Measurements from ENCODE around the gene COL27A1.
"Not testable (repeated sequence)": the region's sequence is repeated elsewhere in the genome, so short reads cannot be mapped to it uniquely, and the experiment has no call there.

The COL27A1 gene

GRCh38 chr9:114314256-114314867 is 159.0 kb downstream of the COL27A1 start:
- in situ Hi-C loops (cut with MboI; ENCODE audit: low sequenced_read_pairs) = no loop called here

GRCh38 chr9:114314881-114315722 is 159.8 kb downstream of the COL27A1 start:
- in situ Hi-C loops (cut with MboI; ENCODE audit: low sequenced_read_pairs) = no loop called here

GRCh38 chr9:114315723-114316363 is 160.5 kb downstream of the COL27A1 start:
- in situ Hi-C loops (cut with MboI; ENCODE audit: low sequenced_read_pairs) = no loop called here

- in situ Hi-C loops (cut with MboI; ENCODE audit: low sequenced_read_pairs) = no loop called here
Observed at GRCh38 chr9:114316605-114317230, 161.4 kb downstream of the COL27A1 start.

- in situ Hi-C loops (cut with MboI; ENCODE audit: low sequenced_read_pairs) = no loop called here
Observed at GRCh38 chr9:114317665-114318357, 162.5 kb downstream of the COL27A1 start.

- in situ Hi-C loops (cut with MboI; ENCODE audit: low sequenced_read_pairs) = no loop called here
Observed at GRCh38 chr9:114318416-114318815, 163.1 kb downstream of the COL27A1 start.

GRCh38 chr9:114319147-114319546 is 163.8 kb downstream of the COL27A1 start:
- in situ Hi-C loops (cut with MboI; ENCODE audit: low sequenced_read_pairs) = no loop called here

GRCh38 chr9:114320710-114321109 is 165.4 kb downstream of the COL27A1 start:
- in situ Hi-C loops (cut with MboI; ENCODE audit: low sequenced_read_pairs) = not testable (repeated sequence)

- in situ Hi-C loops (cut with MboI; ENCODE audit: low sequenced_read_pairs) = no loop called here
Observed at GRCh38 chr9:114321759-114322158, 166.4 kb downstream of the COL27A1 start.

- in situ Hi-C loops (cut with MboI; ENCODE audit: low sequenced_read_pairs) = not testable (repeated sequence)
Observed at GRCh38 chr9:114322160-114322818, 167.0 kb downstream of the COL27A1 start.

GRCh38 chr9:114322831-114323531 is 167.6 kb downstream of the COL27A1 start, which contains the start of gene ORM1:
Gene ORM1 (plus strand): TSS chr9:114323098. CDS start chr9:114323134, 36 bp downstream.
- in situ Hi-C loops (cut with MboI; ENCODE audit: low sequenced_read_pairs) = not testable (repeated sequence)

- in situ Hi-C loops (cut with MboI; ENCODE audit: low sequenced_read_pairs) = not testable (repeated sequence)
Observed at GRCh38 chr9:114323849-114324248, 168.5 kb downstream of the COL27A1 start.

- in situ Hi-C loops (cut with MboI; ENCODE audit: low sequenced_read_pairs) = no loop called here
Observed at GRCh38 chr9:114324492-114324891, 169.2 kb downstream of the COL27A1 start.

GRCh38 chr9:114324965-114325364 is 169.6 kb downstream of the COL27A1 start:
- in situ Hi-C loops (cut with MboI; ENCODE audit: low sequenced_read_pairs) = not testable (repeated sequence)

- in situ Hi-C loops (cut with MboI; ENCODE audit: low sequenced_read_pairs) = not testable (repeated sequence)
Observed at GRCh38 chr9:114325684-114326254, 170.4 kb downstream of the COL27A1 start.

- in situ Hi-C loops (cut with MboI; ENCODE audit: low sequenced_read_pairs) = no loop called here
Observed at GRCh38 chr9:114327749-114328148, 172.4 kb downstream of the COL27A1 start.

GRCh38 chr9:114328357-114328820 is 173.1 kb downstream of the COL27A1 start:
- in situ Hi-C loops (cut with MboI; ENCODE audit: low sequenced_read_pairs) = not testable (repeated sequence)

GRCh38 chr9:114328937-114329624 is 173.7 kb downstream of the COL27A1 start:
- in situ Hi-C loops (cut with MboI; ENCODE audit: low sequenced_read_pairs) = not testable (repeated sequence)
